Measurements from ENCODE around the gene NXNL1.
A peak's percentile ranks its signal among the peaks of the same experiment; 100 is the strongest.
"Not testable (repeated sequence)": the region's sequence is repeated elsewhere in the genome, so short reads cannot be mapped to it uniquely, and the experiment has no call there.

The NXNL1 gene

GRCh38 chr19:17460372-17461230 is at the start of gene NXNL1:
Gene NXNL1 (minus strand): TSS chr19:17460926. CDS start chr19:17460869, 57 bp downstream.
- no peak for DNase-seq

DNA sequence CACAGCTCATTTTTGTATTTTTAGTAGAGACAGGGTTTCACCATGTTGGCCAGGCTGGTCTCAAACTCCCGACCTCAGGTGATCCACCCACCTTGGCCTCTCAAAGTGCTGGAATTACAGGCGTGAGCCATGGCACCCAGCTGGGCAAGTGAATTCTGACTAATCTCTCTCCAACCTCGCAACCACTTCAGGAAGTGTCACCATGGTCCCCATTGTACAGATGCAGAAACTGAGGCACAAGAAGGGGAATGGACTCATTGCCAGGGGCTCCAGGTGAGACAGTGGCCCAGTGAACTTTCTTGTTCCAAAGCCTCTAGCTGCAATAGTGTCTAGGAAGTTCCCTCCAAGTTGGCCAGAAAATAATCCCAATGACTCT is 47.8 kb upstream of the NXNL1 start:
- DNase-seq: not testable (repeated sequence)

- no peak for DNase-seq
Measured at GRCh38 chr19:17506745-17507144, 46.0 kb upstream of the NXNL1 start.

- peak in 1 of 58 donors; percentile 19 for DNase-seq
Measured at GRCh38 chr19:17505223-17505622, 44.5 kb upstream of the NXNL1 start.

GRCh38 chr19:17504456-17504855 is 43.7 kb upstream of the NXNL1 start:
- DNase-seq: no peak

GRCh38 chr19:17504030-17504429 is 43.3 kb upstream of the NXNL1 start:
- no peak for DNase-seq

- DNase-seq: no peak
Measured at GRCh38 chr19:17503240-17503639, 42.5 kb upstream of the NXNL1 start.

GRCh38 chr19:17500447-17501198 is 39.9 kb upstream of the NXNL1 start:
- no peak for DNase-seq

DNA sequence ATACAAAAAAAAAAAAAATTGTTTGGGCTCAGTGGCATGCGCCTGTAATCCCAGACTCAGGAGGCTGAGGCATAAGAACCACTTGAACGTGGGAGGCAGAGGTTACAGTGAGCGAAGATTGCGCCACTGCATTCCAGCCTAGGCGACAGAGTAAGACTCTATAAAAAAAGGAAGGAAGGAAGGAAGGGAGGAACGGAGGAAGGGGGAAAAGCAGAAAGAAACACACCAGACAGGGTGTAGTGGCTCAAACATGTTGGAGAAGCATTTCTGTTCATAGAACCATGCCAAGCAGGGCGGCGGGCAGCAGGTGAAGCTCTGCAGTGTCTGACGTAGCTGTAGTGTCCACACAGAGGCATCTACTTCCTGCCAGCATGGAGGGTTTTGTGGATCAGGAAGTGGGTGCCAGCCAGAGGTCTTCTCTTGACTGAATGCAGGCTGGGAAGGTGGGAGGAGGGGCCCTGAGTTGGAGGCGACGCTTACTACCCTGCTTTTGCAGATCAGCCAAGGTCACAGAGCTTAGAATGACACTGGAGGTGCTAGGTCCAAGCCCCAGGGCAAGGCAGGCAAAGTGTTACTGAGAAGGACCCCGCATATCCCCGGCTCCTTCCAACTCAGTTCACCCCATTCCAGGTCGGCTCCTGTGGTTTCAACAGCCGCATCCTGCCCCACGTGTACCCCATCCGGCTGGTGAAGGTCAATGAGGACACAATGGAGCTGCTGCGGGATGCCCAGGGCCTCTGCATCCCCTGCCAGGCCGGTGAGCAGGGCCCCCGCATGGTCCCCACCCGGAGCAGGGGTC is 39.1 kb upstream of the NXNL1 start:
- DNase-seq: no peak

GRCh38 chr19:17499025-17499424 is 38.3 kb upstream of the NXNL1 start:
- DNase-seq: peak in 8 of 58 donors; percentile 11 to 36 (median 20)

DNA sequence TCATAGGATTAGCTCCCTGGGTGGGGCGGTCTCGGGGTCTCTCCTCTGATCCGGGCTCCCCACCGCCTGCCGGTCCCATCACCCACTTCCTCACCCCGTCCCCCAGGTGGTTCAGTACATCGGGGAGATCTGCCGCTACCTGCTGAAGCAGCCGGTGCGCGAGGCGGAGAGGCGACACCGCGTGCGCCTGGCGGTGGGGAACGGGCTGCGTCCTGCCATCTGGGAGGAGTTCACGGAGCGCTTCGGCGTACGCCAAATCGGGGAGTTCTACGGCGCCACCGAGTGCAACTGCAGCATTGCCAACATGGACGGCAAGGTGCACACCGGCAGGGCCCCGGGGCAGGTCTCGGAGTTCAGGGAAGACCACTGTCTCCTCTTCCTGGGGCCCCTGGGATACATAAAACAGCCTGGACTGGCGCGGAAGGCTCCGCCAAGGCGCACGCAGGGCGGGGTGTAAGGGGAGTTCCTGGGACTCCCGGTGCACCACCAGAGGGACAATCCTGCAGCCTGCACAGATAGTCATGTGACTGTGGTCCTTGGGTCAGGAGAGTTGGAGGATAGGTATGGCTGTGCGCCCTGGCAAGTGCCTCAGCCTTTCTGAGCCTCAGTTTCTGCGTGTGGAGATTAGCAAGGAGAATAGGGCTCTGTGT is 36.5 kb upstream of the NXNL1 start:
- DNase-seq: no peak

GRCh38 chr19:17496337-17496997 is 35.7 kb upstream of the NXNL1 start:
- DNase-seq: peak in 34 of 58 donors; percentile 3 to 58 (median 30)

DNA sequence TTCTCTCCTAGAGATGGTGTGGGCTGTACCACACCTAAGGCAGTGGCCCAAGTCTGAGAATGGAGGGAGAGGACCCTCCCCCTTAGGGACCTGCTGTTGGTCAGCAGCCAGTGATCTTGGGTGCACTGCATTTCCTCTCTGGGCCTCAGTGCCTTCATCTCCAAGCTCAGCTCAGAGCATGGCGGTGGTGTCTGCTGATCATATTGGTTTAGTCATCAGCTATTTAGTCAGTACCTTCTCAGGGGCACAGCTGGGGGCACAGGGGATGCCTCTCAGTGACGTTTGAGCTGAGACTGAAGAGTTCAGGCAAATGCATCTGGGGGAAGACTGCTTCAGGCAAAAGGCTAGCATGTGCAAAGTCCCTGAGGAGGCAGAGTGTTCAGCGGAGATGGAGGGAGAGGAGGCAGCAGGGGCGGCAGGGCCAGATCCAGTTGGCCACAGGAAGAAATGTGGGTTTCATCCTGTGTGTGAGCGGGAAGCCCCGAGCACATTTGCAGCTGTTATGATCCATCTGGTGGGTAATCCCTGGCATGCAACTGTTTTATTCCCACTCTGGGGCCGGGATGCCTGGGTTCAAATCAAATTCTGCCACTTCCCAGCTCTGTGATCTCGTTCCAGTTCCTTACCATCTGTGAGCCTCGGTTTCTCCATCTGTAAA is 35.0 kb upstream of the NXNL1 start:
- no peak for DNase-seq

- peak in 2 of 58 donors; percentile 14 to 58 for DNase-seq
Measured at GRCh38 chr19:17491287-17491686, 30.6 kb upstream of the NXNL1 start.

GRCh38 chr19:17490411-17490810 is 29.7 kb upstream of the NXNL1 start:
- DNase-seq: no peak

GRCh38 chr19:17489392-17490030 is 28.8 kb upstream of the NXNL1 start:
- no peak for DNase-seq

DNA sequence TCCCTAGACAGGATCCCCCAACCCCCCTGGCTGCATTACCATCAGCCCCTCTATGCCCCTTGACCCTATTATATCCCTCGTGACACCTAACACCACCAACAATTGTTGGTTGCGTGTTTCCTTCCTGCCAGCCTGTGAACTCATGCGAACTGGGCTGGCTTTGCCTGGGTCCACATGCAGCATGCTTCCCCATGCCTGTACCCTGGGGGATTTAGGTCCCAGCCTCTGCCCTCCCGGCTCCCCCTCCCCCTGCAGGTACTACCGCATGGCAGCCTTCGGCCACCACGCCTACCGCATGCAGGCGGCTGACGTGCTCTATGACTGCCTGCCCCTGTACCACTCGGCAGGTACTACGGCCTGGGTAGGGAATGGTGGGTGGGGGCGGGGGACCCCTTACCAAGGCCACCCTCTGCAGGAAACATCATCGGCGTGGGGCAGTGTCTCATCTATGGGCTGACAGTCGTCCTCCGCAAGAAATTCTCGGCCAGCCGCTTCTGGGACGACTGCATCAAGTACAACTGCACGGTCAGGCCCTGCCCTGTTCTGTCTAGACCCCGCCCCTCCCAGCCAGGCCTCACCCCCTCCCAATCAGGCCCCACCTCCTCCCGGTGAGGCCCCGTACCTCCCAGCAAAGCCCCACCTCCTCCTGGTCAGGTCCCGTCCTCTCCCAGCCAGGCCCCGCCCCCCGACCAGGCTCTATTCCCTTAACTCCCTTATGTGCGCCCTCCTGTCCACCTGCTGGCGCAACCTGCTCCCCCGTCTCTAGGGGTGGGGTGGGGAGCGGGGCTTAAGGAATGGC is 28.1 kb upstream of the NXNL1 start:
- DNase-seq: no peak

DNA sequence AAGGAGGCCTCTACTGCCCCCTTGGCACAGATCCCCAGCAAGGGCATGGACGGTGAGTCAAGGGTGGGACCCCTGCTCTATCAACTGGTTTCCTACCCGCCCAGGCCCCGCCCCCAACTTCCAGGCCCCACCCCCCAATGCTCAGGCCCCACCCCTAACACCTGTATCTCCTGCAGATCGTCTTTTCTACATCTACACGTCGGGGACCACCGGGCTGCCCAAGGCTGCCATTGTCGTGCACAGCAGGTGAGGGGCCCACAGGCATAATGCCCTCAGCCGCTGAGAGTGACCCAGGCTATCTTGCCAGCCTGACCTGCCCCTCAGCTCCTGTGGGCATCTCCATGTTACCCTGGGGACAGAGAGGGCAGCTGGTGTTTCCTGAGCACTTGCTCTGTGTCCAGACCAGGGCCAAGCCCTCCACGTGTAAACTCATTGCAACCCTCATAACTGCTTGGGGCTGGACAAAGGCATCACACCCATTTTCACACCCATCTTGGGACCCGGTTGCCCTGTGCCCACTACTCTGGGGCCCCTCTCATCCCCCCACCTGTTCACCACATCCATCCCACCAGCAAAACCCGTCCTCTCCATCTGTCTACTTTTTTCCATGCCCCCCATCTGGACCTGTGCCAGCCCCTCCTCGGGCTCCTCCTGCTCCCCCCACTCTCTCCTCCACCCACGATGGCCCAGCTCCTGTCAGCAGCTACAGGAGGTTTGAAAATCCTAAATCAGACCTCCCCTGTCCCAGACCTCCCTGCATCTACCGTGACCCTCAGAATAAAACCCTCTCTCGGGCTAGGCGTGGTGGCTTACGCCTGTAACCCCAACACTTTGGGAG is 26.8 kb upstream of the NXNL1 start:
- DNase-seq: no peak
